OCI-LY7 (cell line): ENCODE measurements around the gene WWOX.

Source experiments
- EZH2phosphoT487 ChIP-seq: fragments of 200-600 bp; sonication (generic); IDR thresholded peaks from 2 replicates; pipeline ENCODE4 v1.6.1; 2018; ENCODE audit warnings: low read depth, borderline replicate concordance, mild to moderate bottlenecking, mixed run types, antibody characterized with exemption, low read length, moderate library complexity, mixed read lengths
- TF ChIP-seq, protein P1 (sequence below): fragments of 200-600 bp; sonication (generic); conservative IDR thresholded peaks from 2 replicates; pipeline ENCODE4 v1.5.1; 2014; ENCODE audit warnings: mild to moderate bottlenecking, antibody characterized with exemption, low read length, moderate library complexity, mixed read lengths

DNA sequence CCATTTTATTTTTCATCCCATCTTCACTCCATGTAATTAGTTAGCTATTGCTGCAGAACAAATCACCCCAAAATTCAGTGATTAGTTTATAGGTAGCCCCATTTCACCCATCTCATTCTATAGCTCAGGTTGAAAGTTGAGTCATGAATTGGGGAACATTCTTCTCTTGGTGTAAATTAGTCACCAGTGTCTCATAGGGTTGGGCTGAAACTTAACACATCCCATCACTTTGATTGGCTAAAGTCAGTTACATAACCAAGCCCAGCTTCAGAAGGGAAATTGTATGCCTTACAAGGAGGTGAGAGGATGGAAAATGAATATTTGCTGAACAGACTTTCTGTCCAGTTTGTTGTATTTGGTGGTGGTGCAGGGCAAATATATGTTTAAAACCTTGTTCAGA is 477.5 kb downstream of the WWOX start:
- TF ChIP-seq, protein P1, sequence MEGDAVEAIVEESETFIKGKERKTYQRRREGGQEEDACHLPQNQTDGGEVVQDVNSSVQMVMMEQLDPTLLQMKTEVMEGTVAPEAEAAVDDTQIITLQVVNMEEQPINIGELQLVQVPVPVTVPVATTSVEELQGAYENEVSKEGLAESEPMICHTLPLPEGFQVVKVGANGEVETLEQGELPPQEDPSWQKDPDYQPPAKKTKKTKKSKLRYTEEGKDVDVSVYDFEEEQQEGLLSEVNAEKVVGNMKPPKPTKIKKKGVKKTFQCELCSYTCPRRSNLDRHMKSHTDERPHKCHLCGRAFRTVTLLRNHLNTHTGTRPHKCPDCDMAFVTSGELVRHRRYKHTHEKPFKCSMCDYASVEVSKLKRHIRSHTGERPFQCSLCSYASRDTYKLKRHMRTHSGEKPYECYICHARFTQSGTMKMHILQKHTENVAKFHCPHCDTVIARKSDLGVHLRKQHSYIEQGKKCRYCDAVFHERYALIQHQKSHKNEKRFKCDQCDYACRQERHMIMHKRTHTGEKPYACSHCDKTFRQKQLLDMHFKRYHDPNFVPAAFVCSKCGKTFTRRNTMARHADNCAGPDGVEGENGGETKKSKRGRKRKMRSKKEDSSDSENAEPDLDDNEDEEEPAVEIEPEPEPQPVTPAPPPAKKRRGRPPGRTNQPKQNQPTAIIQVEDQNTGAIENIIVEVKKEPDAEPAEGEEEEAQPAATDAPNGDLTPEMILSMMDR = no peak
- no peak for TF ChIP-seq EZH2phosphoT487
